ENCODE results near the gene SERPINA4.

SERPINA4 gene

GRCh38 chr14:94617988-94618822 lies 57.0 kb downstream of the SERPINA4 start:
- no peak for DNase-seq

GRCh38 chr14:94619297-94619696 lies 58.1 kb downstream of the SERPINA4 start:
- no peak for DNase-seq

All from DMS153 (cell line).